Fibroblast of lung (primary cell): ENCODE data around the gene PPP1CB. TPM values are rescaled to one million over a fixed set of nuclear protein-coding genes. Genes with fewer than 3 reads are reported as not detected.

Experiments
- DNase-seq, 2 donors: peaks; one replicate each; pipeline versions ENCODE4 v3.0.0 to v3.0.0-alpha.2; 2010; ENCODE audit warnings: low read depth in 2 of 2
- H2AFZ ChIP-seq: 2 replicates; pipeline ENCODE4 v1.5.1; 2012; ENCODE audit warnings: low read length, control low read depth, inconsistent platforms
- H3K27ac ChIP-seq: 2 replicates; pipeline ENCODE4 v1.5.1; 2011; ENCODE audit warnings: low read length, control low read depth; ENCODE audit not compliant: insufficient read depth
- H3K27me3 ChIP-seq: 2 replicates; pipeline ENCODE4 v1.5.1; 2011; ENCODE audit warnings: mild to moderate bottlenecking, low read length; ENCODE audit not compliant: control insufficient read depth, insufficient read depth
- H3K36me3 ChIP-seq: 2 replicates; pipeline ENCODE4 v1.5.1; 2011; ENCODE audit warnings: low read length; ENCODE audit not compliant: control insufficient read depth, insufficient read depth
- H3K4me1 ChIP-seq: 2 replicates; pipeline ENCODE4 v1.5.1; 2011; ENCODE audit warnings: low read length; ENCODE audit not compliant: control insufficient read depth, insufficient read depth; ENCODE audit errors: extremely low read depth
- H3K4me2 ChIP-seq: 2 replicates; pipeline ENCODE4 v1.5.1; 2011; ENCODE audit warnings: low read length, control low read depth; ENCODE audit not compliant: insufficient read depth; ENCODE audit errors: extremely low read depth
- H3K4me3 ChIP-seq, 4 experiments: fragments of 200-600 bp in 1 of 4; sonication (generic) in 1 of 4; replicated peaks in 1 of 4; 2 replicates each; pipeline ENCODE4 v1.5.1; 2011 to 2016; ENCODE audit warnings: low read length in 4 of 4, low read depth in 3 of 4, mild to moderate bottlenecking in 3 of 4, control low read depth in 2 of 4, inconsistent platforms in 1 of 4, mixed read lengths in 1 of 4; ENCODE audit not compliant: insufficient read depth in 1 of 4; ENCODE audit errors: control extremely low read depth in 1 of 4
- H3K79me2 ChIP-seq: 2 replicates; pipeline ENCODE4 v1.5.1; 2012; ENCODE audit warnings: mild to moderate bottlenecking, low read length, inconsistent platforms; ENCODE audit not compliant: control insufficient read depth, insufficient read depth
- H3K9ac ChIP-seq: 2 replicates; pipeline ENCODE4 v1.5.1; 2011; ENCODE audit warnings: mild to moderate bottlenecking, low read length, control low read depth; ENCODE audit not compliant: insufficient read depth
- H3K9me3 ChIP-seq: 2 replicates; pipeline ENCODE4 v1.5.1; 2012; ENCODE audit warnings: low read depth, low read length; ENCODE audit not compliant: control insufficient read depth, insufficient read depth
- H4K20me1 ChIP-seq: 2 replicates; pipeline ENCODE4 v1.5.1; 2011; ENCODE audit warnings: low read length; ENCODE audit not compliant: control insufficient read depth, insufficient read depth; ENCODE audit errors: extremely low read depth
- CTCF ChIP-seq, 2 donors: IDR thresholded peaks in 1 of 2; conservative IDR thresholded peaks in 1 of 2; 1 replicate in 1 of 2; 2 replicates in 1 of 2; pipeline ENCODE4 v1.5.1; 2011 to 2012; ENCODE audit warnings: low read length in 2 of 2, control low read depth in 1 of 2, inconsistent platforms in 1 of 2, low read depth in 1 of 2, mild to moderate bottlenecking in 1 of 2
- EZH2 ChIP-seq: IDR thresholded peaks from 2 replicates; pipeline ENCODE4 v1.5.1; 2012; ENCODE audit warnings: low read length, control low read depth, mild to moderate bottlenecking; ENCODE audit errors: missing control alignments
- polyA plus RNA-seq, 2 donors: library from polyadenylated mRNA; depleted of rRNA in 1 of 2; stranded (reverse) in 1 of 2; unstranded in 1 of 2; fragments of >200 nt; gene quantifications; 2 replicates each; pipeline ENCODE4 v1.2.1, GENCODE V29; 2011 to 2012; ENCODE audit warnings: missing spikeins in 1 of 2
- total RNA-seq: library from RNA; depleted of rRNA; stranded (reverse); fragments of >200 nt; gene quantifications from 2 replicates; pipeline ENCODE4 v1.2.1, GENCODE V29; 2014

The PPP1CB gene
- total and polyA plus RNA-seq, 2 donors (not counting 1 experiment from before 2014, with no cell fraction given), result 172 to 179 TPM

GRCh38 chr2:28810384-28811285 is 59.0 kb downstream of the PPP1CB start, which contains the start of gene SPDYA:
Gene SPDYA (plus strand): TSS chr2:28810834. CDS start chr2:28816015, 5,181 bp downstream.
- TF ChIP-seq CTCF (conservative IDR thresholded peaks at IDR 0.05 in 1 of 2, IDR thresholded peaks at IDR 0.05 in 1 of 2; ENCODE audit: low read depth in 1 of 2, low read length in 2 of 2) (no peak), EZH2 (no peak)
- peak within 1 kb of the TSS; percentile 83 for H3K4me2 ChIP-seq
- H3K79me2 ChIP-seq, result no peaks in the 10 kb centered on the region
- peak within 1 kb of the TSS; percentile 31 to 57 (median 47) for H3K4me3 ChIP-seq
- H3K27me3 ChIP-seq, result no peaks in the 10 kb centered on the region
- H3K9me3 ChIP-seq, result no peaks in the 10 kb centered on the region
- H3K4me1 ChIP-seq, result no peaks in the 10 kb centered on the region
- H3K27ac ChIP-seq, result peak within 1 kb of the TSS; percentile 22
- H2AFZ ChIP-seq, result no peak within 1 kb of the TSS
- no peaks in the 10 kb centered on the region for H3K36me3 ChIP-seq
- H3K9ac ChIP-seq, result peak within 1 kb of the TSS; percentile 48
- no peaks in the 10 kb centered on the region for H4K20me1 ChIP-seq
- DNase-seq, result peak; percentile 65 to 67

- no peaks in the 10 kb centered on the region for H3K4me1 ChIP-seq
- no peaks in the 10 kb centered on the region for H3K79me2 ChIP-seq
- no peaks in the 10 kb centered on the region for H3K27me3 ChIP-seq
- no peak overlapping the region for H3K27ac ChIP-seq
- no peak overlapping the region for H3K4me2 ChIP-seq
- no peaks in the 10 kb centered on the region for H3K36me3 ChIP-seq
- TF ChIP-seq CTCF (conservative IDR thresholded peaks at IDR 0.05 in 1 of 2, IDR thresholded peaks at IDR 0.05 in 1 of 2; ENCODE audit: low read depth in 1 of 2, low read length in 2 of 2) (no peak), EZH2 (no peak)
- H3K9ac ChIP-seq, result no peak overlapping the region
- no peaks in the 10 kb centered on the region for H3K9me3 ChIP-seq
- H3K4me3 ChIP-seq, result no peak overlapping the region
- no peak overlapping the region for H2AFZ ChIP-seq
- no peaks in the 10 kb centered on the region for H4K20me1 ChIP-seq
- DNase-seq, result no peak
These were observed 66.4 kb downstream of the PPP1CB start for GRCh38 chr2:28818053-28818452.

- no peak overlapping the region for H2AFZ ChIP-seq
- TF ChIP-seq CTCF (conservative IDR thresholded peaks at IDR 0.05 in 1 of 2, IDR thresholded peaks at IDR 0.05 in 1 of 2; ENCODE audit: low read depth in 1 of 2, low read length in 2 of 2) (peak; percentile 57 to 76), EZH2 (no peak)
- H3K4me1 ChIP-seq, result no peaks in the 10 kb centered on the region
- H3K27ac ChIP-seq, result no peak overlapping the region
- no peak overlapping the region for H3K4me3 ChIP-seq
- no peak overlapping the region for H3K9ac ChIP-seq
- H3K36me3 ChIP-seq, result no peaks in the 10 kb centered on the region
- no peaks in the 10 kb centered on the region for H3K9me3 ChIP-seq
- H3K27me3 ChIP-seq, result no peaks in the 10 kb centered on the region
- H3K4me2 ChIP-seq, result no peak overlapping the region
- peak; percentile 47 to 71 for DNase-seq
- no peaks in the 10 kb centered on the region for H4K20me1 ChIP-seq
- no peaks in the 10 kb centered on the region for H3K79me2 ChIP-seq
These were observed 69.8 kb downstream of the PPP1CB start for GRCh38 chr2:28821295-28821958.
